Cardiac muscle cell (in vitro differentiated cells and primary cell): ENCODE measurements around the gene DGUOK. TPM values are rescaled to one million over a fixed set of nuclear protein-coding genes. Genes with fewer than 3 reads are reported as not detected.

ENCODE experiments used
- DNase-seq, 2 donors: peaks; one replicate each; pipeline versions ENCODE4 v3.0.0 to v3.0.0-alpha.2; 2010 to 2017; ENCODE audit warnings: low read depth in 1 of 2, low spot score in 1 of 2
- H3K27ac ChIP-seq: fragments of 200-600 bp; sonication (generic); 2 replicates; pipeline ENCODE4 v1.5.1; 2016
- H3K27me3 ChIP-seq: fragments of 200-600 bp; sonication (generic); 2 replicates; pipeline ENCODE4 v1.6.0; 2016; ENCODE audit warnings: control low read depth
- H3K36me3 ChIP-seq: fragments of 200-600 bp; sonication (generic); 2 replicates; pipeline ENCODE4 v1.5.1; 2016; ENCODE audit warnings: control low read depth
- H3K4me1 ChIP-seq: fragments of 200-600 bp; sonication (generic); 2 replicates; pipeline ENCODE4 v1.8.1; 2017; ENCODE audit warnings: low read depth, mild to moderate bottlenecking, mixed run types
- H3K4me3 ChIP-seq: fragments of 200-600 bp; sonication (generic); 2 replicates; pipeline ENCODE4 v1.5.1; 2016; ENCODE audit warnings: mild to moderate bottlenecking
- H3K9me3 ChIP-seq: fragments of 200-600 bp; sonication (generic); 2 replicates; pipeline ENCODE4 v1.5.1; 2017; ENCODE audit warnings: low read depth, mild to moderate bottlenecking, control low read depth
- CTCF ChIP-seq: IDR thresholded peaks from 2 replicates; pipeline ENCODE4 v1.5.1; 2012; ENCODE audit warnings: low read depth, mild to moderate bottlenecking, low read length
- polyA plus RNA-seq: library from polyadenylated mRNA; unstranded; fragments of >200 nt; fragmentation: Nextera tagmentation; extraction: Ambion mirVana; gene quantifications from 2 replicates; pipeline ENCODE4 v1.2.1, GENCODE V29; 2016
- total RNA-seq: library from RNA; depleted of rRNA; stranded (reverse); fragments of >200 nt; gene quantifications from 2 replicates; pipeline ENCODE4 v1.2.3, GENCODE V29; 2016

Gene DGUOK
- total and polyA plus RNA-seq, 2 experiments from 2014 or later = 51.9 to 127 TPM

- no peaks in the 10 kb centered on the region for H3K9me3 ChIP-seq
- H3K27me3 ChIP-seq = no peaks in the 10 kb centered on the region
- TF ChIP-seq CTCF = no peak
- no peak overlapping the region for H3K4me3 ChIP-seq
- no peaks in the 10 kb centered on the region for H3K4me1 ChIP-seq
- peak in 1 of 2 donors; percentile 62 for DNase-seq
- peaks cover 54% of the 10 kb centered on the region for H3K36me3 ChIP-seq
- no peak overlapping the region for H3K27ac ChIP-seq
Observed at GRCh38 chr2:73952499-73953446, 26.1 kb downstream of the DGUOK start.

DNA sequence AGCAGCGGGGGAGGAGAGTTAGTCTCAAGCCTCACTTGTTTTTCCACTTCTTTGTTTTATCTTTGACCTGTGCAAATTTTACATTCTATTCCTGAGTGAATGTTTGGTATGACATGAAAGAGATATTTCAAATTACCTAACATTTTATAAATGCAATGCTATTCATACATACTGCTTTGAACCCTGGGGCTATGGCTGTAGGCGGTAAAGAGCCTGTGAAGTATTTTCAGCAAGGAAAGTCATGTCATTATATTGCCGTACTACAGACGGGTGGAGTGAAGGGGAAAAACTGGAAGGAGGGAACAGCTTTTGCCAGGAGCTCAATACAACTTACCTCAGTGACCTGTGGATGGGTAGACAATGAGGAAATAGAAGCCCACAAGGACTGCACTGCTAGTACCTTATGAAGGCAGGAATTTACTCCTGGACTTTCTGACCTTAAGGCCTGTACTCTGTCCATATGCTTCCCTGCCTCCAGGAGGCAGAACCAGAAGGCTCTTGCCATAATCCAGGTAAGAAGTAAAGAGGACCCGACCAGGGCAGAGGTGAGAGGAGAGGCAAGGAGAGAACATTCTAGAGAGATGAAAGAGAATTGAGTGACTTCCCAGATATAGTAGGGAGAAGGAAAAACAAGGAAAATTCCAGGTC lies 29.7 kb downstream of the DGUOK start:
- H3K4me1 ChIP-seq = no peaks in the 10 kb centered on the region
- TF ChIP-seq CTCF = no peak
- H3K27ac ChIP-seq = no peak overlapping the region
- H3K4me3 ChIP-seq = no peak overlapping the region
- peaks cover 49% of the 10 kb centered on the region for H3K36me3 ChIP-seq
- no peak for DNase-seq
- no peaks in the 10 kb centered on the region for H3K9me3 ChIP-seq
- H3K27me3 ChIP-seq = no peaks in the 10 kb centered on the region

DNA sequence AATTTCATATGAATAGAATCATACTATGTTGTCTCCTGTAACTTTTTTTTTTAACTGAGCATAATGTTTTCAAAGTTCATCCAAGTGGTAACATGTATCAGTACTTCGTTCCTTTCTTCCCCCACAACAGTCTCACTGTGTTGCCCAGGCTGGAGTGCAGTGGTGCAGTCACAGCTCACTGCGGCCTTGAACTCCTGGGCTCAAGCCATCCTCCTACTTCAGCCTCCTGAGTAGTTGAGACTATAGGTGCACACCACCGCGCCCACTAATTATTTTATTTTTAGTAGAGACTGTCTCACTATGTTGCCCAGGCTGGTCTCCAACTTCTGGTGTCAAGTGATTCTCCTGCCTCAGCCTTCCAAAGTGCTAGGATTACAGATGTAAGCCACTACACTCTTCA lies 34.6 kb downstream of the DGUOK start:
- TF ChIP-seq CTCF = no peak
- Histone ChIP-seq H3K4me3 (no peak overlapping the region), H3K27me3 (no peaks in the 10 kb centered on the region), H3K4me1 (no peaks in the 10 kb centered on the region), H3K27ac (no peak overlapping the region), H3K36me3 (peaks cover 20% of the 10 kb centered on the region), H3K9me3 (no peaks in the 10 kb centered on the region)
- no peak for DNase-seq

- Histone ChIP-seq H3K4me3 (no peak overlapping the region), H3K9me3 (no peaks in the 10 kb centered on the region), H3K4me1 (no peaks in the 10 kb centered on the region), H3K27ac (no peak overlapping the region), H3K27me3 (no peaks in the 10 kb centered on the region), H3K36me3 (peaks cover 20% of the 10 kb centered on the region)
- no peak for TF ChIP-seq CTCF
- no peak for DNase-seq
Observed at GRCh38 chr2:73961823-73962615, 35.3 kb downstream of the DGUOK start.

GRCh38 chr2:73962798-73963197 lies 36.1 kb downstream of the DGUOK start:
- no peaks in the 10 kb centered on the region for H3K4me1 ChIP-seq
- no peaks in the 10 kb centered on the region for H3K9me3 ChIP-seq
- no peak overlapping the region for H3K27ac ChIP-seq
- no peak for DNase-seq
- no peak overlapping the region for H3K4me3 ChIP-seq
- TF ChIP-seq CTCF = no peak
- no peaks in the 10 kb centered on the region for H3K27me3 ChIP-seq
- peaks cover 16% of the 10 kb centered on the region for H3K36me3 ChIP-seq
